ACC112 (cell line): ENCODE data around the gene RAB11FIP4.
"Not testable (repeated sequence)": the region's sequence is repeated elsewhere in the genome, so short reads cannot be mapped to it uniquely, and the experiment has no call there.

Experiments used
- H2AFZ ChIP-seq: fragments of 200-600 bp; sonication (generic); one replicate; pipeline ENCODE4 v1.6.0; 2017; ENCODE audit warnings: antibody characterized with exemption, low read length; ENCODE audit not compliant: unreplicated experiment
- H3K27ac ChIP-seq: fragments of 200-600 bp; sonication (generic); 2 replicates; pipeline ENCODE4 v1.5.1; 2014; ENCODE audit warnings: low read depth, mild to moderate bottlenecking, antibody characterized with exemption, low read length, moderate library complexity
- H3K27me3 ChIP-seq: fragments of 200-600 bp; sonication (generic); 2 replicates; pipeline ENCODE4 v1.6.1; 2014; ENCODE audit warnings: mild to moderate bottlenecking, antibody characterized with exemption, low read length, moderate library complexity, mixed read lengths; ENCODE audit not compliant: insufficient read depth
- H3K36me3 ChIP-seq: fragments of 200-600 bp; sonication (generic); 2 replicates; pipeline ENCODE4 v1.6.1; 2016; ENCODE audit warnings: mild to moderate bottlenecking, antibody characterized with exemption, low read length, moderate library complexity, mixed read lengths; ENCODE audit not compliant: insufficient read depth
- H3K4me1 ChIP-seq: fragments of 200-600 bp; sonication (generic); one replicate; pipeline ENCODE4 v1.6.1; 2016; ENCODE audit warnings: low read length, mixed read lengths; ENCODE audit not compliant: insufficient read depth, unreplicated experiment, control insufficient read depth
- H3K4me3 ChIP-seq: fragments of 200-600 bp; sonication (generic); 2 replicates; pipeline ENCODE4 v1.5.1; 2014; ENCODE audit warnings: mild to moderate bottlenecking, low read depth, low read length
- H3K79me2 ChIP-seq: fragments of 200-600 bp; sonication (generic); one replicate; pipeline ENCODE4 v1.6.0; 2016; ENCODE audit warnings: low read length; ENCODE audit not compliant: control insufficient read depth, unreplicated experiment, insufficient read depth

Gene RAB11FIP4

GRCh38 chr17:31373150-31374093 lies 18.1 kb upstream of the RAB11FIP4 start:
- H3K27me3 ChIP-seq: no peaks in the 10 kb centered on the region
- peaks cover 24% of the 10 kb centered on the region for H3K4me1 ChIP-seq
- H3K4me3 ChIP-seq: no peak overlapping the region
- no peak overlapping the region for H3K27ac ChIP-seq
- 0 out of 2 replicates have a peak, but pooled peaks cover 8% of the 10 kb centered on the region for H3K36me3 ChIP-seq
- no peak overlapping the region for H2AFZ ChIP-seq
- no peaks in the 10 kb centered on the region for H3K79me2 ChIP-seq

GRCh38 chr17:31374094-31374447 lies 17.4 kb upstream of the RAB11FIP4 start:
- no peak overlapping the region for H3K4me3 ChIP-seq
- H2AFZ ChIP-seq: no peak overlapping the region
- peaks cover 24% of the 10 kb centered on the region for H3K4me1 ChIP-seq
- H3K79me2 ChIP-seq: no peaks in the 10 kb centered on the region
- no peaks in the 10 kb centered on the region for H3K27me3 ChIP-seq
- no peak overlapping the region for H3K27ac ChIP-seq
- 0 out of 2 replicates have a peak, but pooled peaks cover 8% of the 10 kb centered on the region for H3K36me3 ChIP-seq

GRCh38 chr17:31374503-31374902 lies 17.0 kb upstream of the RAB11FIP4 start:
- Histone ChIP-seq H3K36me3 (0 out of 2 replicates have a peak, but pooled peaks cover 8% of the 10 kb centered on the region), H3K4me3 (no peak overlapping the region), H3K27ac (no peak overlapping the region), H3K4me1 (peaks cover 24% of the 10 kb centered on the region), H3K79me2 (no peaks in the 10 kb centered on the region), H3K27me3 (no peaks in the 10 kb centered on the region), H2AFZ (no peak overlapping the region)

GRCh38 chr17:31378638-31379037 lies 12.8 kb upstream of the RAB11FIP4 start:
- Histone ChIP-seq H2AFZ (no peak overlapping the region), H3K36me3 (0 out of 2 replicates have a peak, but pooled peaks cover 8% of the 10 kb centered on the region), H3K4me1 (no peaks in the 10 kb centered on the region), H3K27ac (no peak overlapping the region), H3K79me2 (no peaks in the 10 kb centered on the region), H3K4me3 (no peak overlapping the region), H3K27me3 (no peaks in the 10 kb centered on the region)

- H3K79me2 ChIP-seq: no peaks in the 10 kb centered on the region
- H3K27me3 ChIP-seq: no peaks in the 10 kb centered on the region
- no peaks in the 10 kb centered on the region for H3K4me1 ChIP-seq
Observed at GRCh38 chr17:31379597-31380205, 11.8 kb upstream of the RAB11FIP4 start.

GRCh38 chr17:31381165-31381668 lies 10.3 kb upstream of the RAB11FIP4 start:
- no peaks in the 10 kb centered on the region for H3K4me1 ChIP-seq
- no peaks in the 10 kb centered on the region for H3K36me3 ChIP-seq
- no peak overlapping the region for H3K4me3 ChIP-seq
- H3K79me2 ChIP-seq: no peaks in the 10 kb centered on the region
- no peak overlapping the region for H2AFZ ChIP-seq
- H3K27ac ChIP-seq: no peak overlapping the region
- H3K27me3 ChIP-seq: no peaks in the 10 kb centered on the region

More at GRCh38 chr17:31379597-31380205, 11.8 kb upstream of the RAB11FIP4 start:
- no peak overlapping the region for H3K27ac ChIP-seq
- no peak overlapping the region for H3K4me3 ChIP-seq
- no peak overlapping the region for H2AFZ ChIP-seq
- H3K36me3 ChIP-seq: no peaks in the 10 kb centered on the region

GRCh38 chr17:31382668-31383275 lies 8.7 kb upstream of the RAB11FIP4 start:
- H3K4me1 ChIP-seq, H3K27ac ChIP-seq, H3K4me3 ChIP-seq, H3K27me3 ChIP-seq, H2AFZ ChIP-seq, H3K79me2 ChIP-seq, H3K36me3 ChIP-seq: not testable (repeated sequence)

DNA sequence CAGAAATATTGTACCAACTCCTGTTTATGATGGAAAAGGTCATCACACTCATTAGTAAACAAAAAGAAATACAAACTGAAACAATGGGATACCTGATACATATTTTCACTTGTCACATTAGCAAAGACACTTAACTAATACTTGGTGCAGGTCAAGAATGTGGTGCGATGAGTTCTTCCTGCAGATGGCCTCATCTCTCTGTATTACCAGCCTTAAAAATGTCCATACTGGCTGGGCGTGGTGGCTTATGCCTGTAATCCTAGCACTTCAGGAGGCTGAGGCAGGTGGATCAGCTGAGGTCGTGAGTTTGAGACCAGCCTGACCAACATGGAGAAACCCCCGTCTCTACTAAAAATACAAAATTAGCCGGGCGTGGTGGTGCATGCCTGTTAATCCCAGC lies 8.0 kb upstream of the RAB11FIP4 start:
- not testable (repeated sequence) for H3K4me1 ChIP-seq, H3K27ac ChIP-seq, H3K36me3 ChIP-seq, H3K79me2 ChIP-seq, H3K27me3 ChIP-seq, H2AFZ ChIP-seq, H3K4me3 ChIP-seq

- Histone ChIP-seq H2AFZ (no peak overlapping the region), H3K4me3 (no peak overlapping the region), H3K36me3 (no peaks in the 10 kb centered on the region), H3K27ac (no peak overlapping the region), H3K4me1 (no peaks in the 10 kb centered on the region), H3K79me2 (no peaks in the 10 kb centered on the region), H3K27me3 (peaks cover 16% of the 10 kb centered on the region)
Observed at GRCh38 chr17:31385428-31386285, 5.8 kb upstream of the RAB11FIP4 start.

GRCh38 chr17:31386542-31387075 lies 4.9 kb upstream of the RAB11FIP4 start:
- Histone ChIP-seq H3K79me2 (no peaks in the 10 kb centered on the region), H3K4me3 (no peak overlapping the region), H3K36me3 (no peaks in the 10 kb centered on the region), H2AFZ (no peak overlapping the region), H3K27ac (no peak overlapping the region), H3K27me3 (peaks cover 22% of the 10 kb centered on the region), H3K4me1 (no peaks in the 10 kb centered on the region)
